Measurements from ENCODE around the gene DAAM2. TPM values are rescaled to one million over a fixed set of nuclear protein-coding genes. Genes with fewer than 3 reads are reported as not detected.

The DAAM2 gene
- total RNA-seq, 2 experiments from 2014 or later: 0.09 to 1.1 TPM

- no peak overlapping the region for H2AFZ ChIP-seq (ENCODE audit: low read length)
- H3K27ac ChIP-seq (ENCODE audit: low read depth, low read length, poor library complexity, severe bottlenecking): no peak overlapping the region
- no peaks in the 10 kb centered on the region for H3K79me2 ChIP-seq (ENCODE audit: insufficient read depth, low read depth, low read length)
- CTCF ChIA-PET (ENCODE audit: unreplicated experiment): interaction anchor here (1.2 kb wide), 1 partner anchor 74 kb away, joined by 3 read pairs; no protein-coding TSS in a partner anchor
- H3K4me3 ChIP-seq (ENCODE audit: low read depth, low read length, poor library complexity, severe bottlenecking): no peak overlapping the region
- H4K20me1 ChIP-seq (ENCODE audit: insufficient read depth, low read length): no peaks in the 10 kb centered on the region
- H3K36me3 ChIP-seq (ENCODE audit: insufficient read depth, low read length): no peaks in the 10 kb centered on the region
- POLR2A ChIA-PET: interaction anchor here (0.6 kb wide), 1 partner anchor 48 kb away, joined by 5 read pairs; no protein-coding TSS in a partner anchor
- H3K9me3 ChIP-seq (ENCODE audit: low read length): no peaks in the 10 kb centered on the region
- no peak overlapping the region for H3K4me2 ChIP-seq (ENCODE audit: low read length)
- peaks cover 7% of the 10 kb centered on the region for H3K4me1 ChIP-seq (ENCODE audit: insufficient read depth, low read length, poor library complexity, severe bottlenecking)
- BruUV-seq (replicated peaks): no TSS peak
- no peaks in the 10 kb centered on the region for H3K9me2 ChIP-seq (ENCODE audit: insufficient read depth, low read length)
- TF ChIP-seq CTCF (conservative IDR thresholded peaks at IDR 0.05; ENCODE audit: low read length): no peak
- no peak for TF ChIP-seq EZH2phosphoT487 (IDR thresholded peaks at IDR 0.05; ENCODE audit: borderline replicate concordance, low read depth, low read length)
- intact Hi-C loops (cut with micrococcal nuclease; ENCODE audit: unreplicated experiment): no loop called here
- no peak for DNase-seq (ENCODE audit: low spot score)
These were observed 619 bp downstream of the DAAM2 start for GRCh38 chr6:39792540-39793450.

- Histone ChIP-seq H3K9me3 (ENCODE audit: low read length) (no peaks in the 10 kb centered on the region), H4K20me1 (ENCODE audit: insufficient read depth, low read length) (no peaks in the 10 kb centered on the region), H3K4me3 (ENCODE audit: low read depth, low read length, poor library complexity, severe bottlenecking) (no peak overlapping the region), H3K9me2 (ENCODE audit: insufficient read depth, low read length) (no peaks in the 10 kb centered on the region), H3K36me3 (ENCODE audit: insufficient read depth, low read length) (no peaks in the 10 kb centered on the region), H3K79me2 (ENCODE audit: insufficient read depth, low read depth, low read length) (no peaks in the 10 kb centered on the region), H3K27ac (ENCODE audit: low read depth, low read length, poor library complexity, severe bottlenecking) (no peak overlapping the region), H2AFZ (ENCODE audit: low read length) (no peak overlapping the region), H3K4me2 (ENCODE audit: low read length) (no peak overlapping the region), H3K4me1 (ENCODE audit: insufficient read depth, low read length, poor library complexity, severe bottlenecking) (peaks cover 7% of the 10 kb centered on the region)
- DNase-seq (ENCODE audit: low spot score): no peak
- TF ChIP-seq CTCF (conservative IDR thresholded peaks at IDR 0.05; ENCODE audit: low read length) (no peak), EZH2phosphoT487 (IDR thresholded peaks at IDR 0.05; ENCODE audit: borderline replicate concordance, low read depth, low read length) (no peak)
- intact Hi-C loops (cut with micrococcal nuclease; ENCODE audit: unreplicated experiment): no loop called here
- POLR2A ChIA-PET: no interaction called here
- CTCF ChIA-PET (ENCODE audit: unreplicated experiment): interaction anchor here (1.2 kb wide), 1 partner anchor 73 kb away, joined by 3 read pairs; no protein-coding TSS in a partner anchor
- no TSS peak for BruUV-seq (replicated peaks)
These were observed 1.3 kb downstream of the DAAM2 start for GRCh38 chr6:39793516-39793915.

- TF ChIP-seq EZH2phosphoT487 (IDR thresholded peaks at IDR 0.05; ENCODE audit: borderline replicate concordance, low read depth, low read length) (no peak), CTCF (conservative IDR thresholded peaks at IDR 0.05; ENCODE audit: low read length) (no peak)
- Histone ChIP-seq H3K79me2 (ENCODE audit: insufficient read depth, low read depth, low read length) (no peaks in the 10 kb centered on the region), H3K9me2 (ENCODE audit: insufficient read depth, low read length) (no peaks in the 10 kb centered on the region), H3K36me3 (ENCODE audit: insufficient read depth, low read length) (no peaks in the 10 kb centered on the region), H4K20me1 (ENCODE audit: insufficient read depth, low read length) (no peaks in the 10 kb centered on the region), H3K4me1 (ENCODE audit: insufficient read depth, low read length, poor library complexity, severe bottlenecking) (peaks cover 7% of the 10 kb centered on the region), H3K4me2 (ENCODE audit: low read length) (no peak overlapping the region), H3K9me3 (ENCODE audit: low read length) (no peaks in the 10 kb centered on the region), H3K4me3 (ENCODE audit: low read depth, low read length, poor library complexity, severe bottlenecking) (no peak overlapping the region), H3K27ac (ENCODE audit: low read depth, low read length, poor library complexity, severe bottlenecking) (no peak overlapping the region), H2AFZ (ENCODE audit: low read length) (no peak overlapping the region; the same call in 1 of the 2 replicates)
- no TSS peak for BruUV-seq (replicated peaks)
- ChIA-PET CTCF (ENCODE audit: unreplicated experiment) (interaction anchor here (1.2 kb wide), 1 partner anchor 72 kb away, joined by 3 read pairs; no protein-coding TSS in a partner anchor), POLR2A (no interaction called here)
- no peak for DNase-seq (ENCODE audit: low spot score)
- intact Hi-C loops (cut with micrococcal nuclease; ENCODE audit: unreplicated experiment): no loop called here
These were observed 2.1 kb downstream of the DAAM2 start for GRCh38 chr6:39794231-39794630.

Measured in OCI-LY7 (cell line).